ENCODE measurements around the gene ANKS3.

The ANKS3 gene

DNA sequence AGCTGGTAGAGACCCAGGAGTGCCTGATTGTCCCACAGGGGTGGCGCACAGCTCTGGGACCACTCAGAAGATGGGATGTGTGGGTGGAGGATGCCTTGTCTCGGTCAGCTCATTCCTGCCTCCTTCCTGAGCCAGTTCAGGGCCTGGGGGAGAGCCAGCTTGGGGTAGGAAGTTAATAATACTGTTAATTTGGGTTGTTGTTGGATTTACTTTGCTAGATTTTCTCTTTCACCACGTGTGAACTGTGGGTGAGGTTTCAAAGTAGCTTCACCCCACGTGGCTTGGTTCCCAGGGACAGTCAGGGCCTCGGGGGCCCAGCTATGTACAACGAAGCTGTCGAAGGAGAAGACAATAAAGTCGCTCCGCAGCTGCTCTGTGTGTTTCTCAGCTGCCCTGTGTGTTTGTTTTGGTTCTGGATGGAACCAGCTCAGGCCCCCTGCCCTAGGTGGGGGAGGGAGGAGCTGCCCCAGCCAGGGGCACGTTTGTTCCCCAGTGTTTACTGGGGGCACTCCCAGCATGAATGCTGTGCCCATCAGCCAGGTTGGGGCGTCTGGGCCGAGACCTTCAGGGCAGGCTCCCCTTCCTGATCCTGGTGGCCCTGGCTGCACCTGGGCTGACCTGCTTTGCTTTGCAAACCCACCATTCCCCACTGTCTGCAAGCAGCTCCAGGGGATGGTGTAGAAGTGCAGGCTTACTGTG is 38.4 kb downstream of the ANKS3 start:
- no peak for DNase-seq

DNA sequence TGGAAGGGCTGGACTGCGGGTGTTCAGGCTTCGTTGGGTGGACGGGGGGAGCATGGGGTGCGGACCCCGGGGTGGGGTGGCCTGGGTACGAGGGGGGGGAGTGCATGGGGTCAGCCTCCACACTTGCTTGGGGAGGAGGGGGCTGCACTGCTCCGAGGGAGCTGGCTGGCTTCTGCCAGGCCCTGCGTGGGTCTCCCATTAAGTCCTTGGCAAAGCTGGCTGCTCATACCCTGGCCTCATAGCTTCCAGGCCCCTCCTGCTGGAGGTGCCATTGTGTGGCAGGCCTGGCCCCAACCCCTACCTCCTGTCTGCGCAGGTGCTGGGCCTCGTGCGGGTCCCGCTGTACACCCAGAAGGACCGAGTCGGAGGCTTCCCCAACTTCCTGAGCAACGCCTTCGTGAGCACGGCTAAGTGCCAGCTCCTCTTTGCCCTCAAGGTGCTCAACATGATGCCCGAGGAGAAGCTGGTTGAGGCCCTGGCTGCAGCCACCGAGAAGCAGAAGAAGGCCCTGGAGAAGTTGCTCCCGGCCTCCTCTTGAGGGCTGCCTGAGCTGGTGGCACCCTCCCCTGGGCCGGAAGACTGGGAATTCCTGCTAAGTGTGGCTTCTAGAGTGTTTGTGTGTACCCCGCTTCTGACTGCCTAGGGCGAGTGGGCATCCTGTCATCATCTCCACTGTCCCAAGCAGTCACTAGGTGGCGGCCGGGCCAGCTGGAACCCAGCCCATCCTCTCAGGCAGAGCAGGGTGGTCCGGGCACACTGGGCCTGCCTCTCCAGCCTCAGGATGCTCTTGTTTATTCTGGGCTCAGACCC is 39.2 kb downstream of the ANKS3 start:
- DNase-seq = no peak

DNA sequence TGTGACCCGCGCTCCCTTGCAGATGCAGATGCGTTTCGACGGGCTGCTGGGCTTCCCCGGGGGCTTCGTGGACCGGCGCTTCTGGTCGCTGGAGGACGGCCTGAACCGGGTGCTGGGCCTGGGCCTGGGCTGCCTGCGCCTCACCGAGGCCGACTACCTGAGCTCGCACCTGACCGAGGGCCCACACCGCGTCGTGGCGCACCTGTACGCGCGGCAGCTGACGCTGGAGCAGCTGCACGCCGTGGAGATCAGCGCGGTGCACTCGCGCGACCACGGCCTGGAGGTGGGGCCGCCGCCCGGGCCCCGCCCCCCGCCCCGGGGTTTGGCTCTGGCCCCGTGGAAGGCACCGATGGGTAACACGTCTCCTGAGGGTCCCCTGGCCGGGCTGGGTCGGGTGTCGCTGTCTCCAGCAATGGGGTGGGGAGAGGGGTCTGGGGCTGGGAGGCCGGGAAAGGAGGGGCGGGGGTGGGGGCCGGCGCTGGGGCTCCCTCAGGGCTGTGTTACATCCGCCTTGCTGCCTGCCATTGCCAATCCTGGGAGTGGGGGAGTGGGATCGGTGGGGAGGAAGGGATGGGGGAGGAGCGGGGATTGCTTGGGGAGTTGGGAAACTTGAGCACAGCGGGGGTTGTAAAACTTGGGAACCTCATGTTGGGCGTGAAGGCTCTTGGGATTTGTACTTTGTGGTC is 40.0 kb downstream of the ANKS3 start:
- peak; percentile 4 for DNase-seq

DNA sequence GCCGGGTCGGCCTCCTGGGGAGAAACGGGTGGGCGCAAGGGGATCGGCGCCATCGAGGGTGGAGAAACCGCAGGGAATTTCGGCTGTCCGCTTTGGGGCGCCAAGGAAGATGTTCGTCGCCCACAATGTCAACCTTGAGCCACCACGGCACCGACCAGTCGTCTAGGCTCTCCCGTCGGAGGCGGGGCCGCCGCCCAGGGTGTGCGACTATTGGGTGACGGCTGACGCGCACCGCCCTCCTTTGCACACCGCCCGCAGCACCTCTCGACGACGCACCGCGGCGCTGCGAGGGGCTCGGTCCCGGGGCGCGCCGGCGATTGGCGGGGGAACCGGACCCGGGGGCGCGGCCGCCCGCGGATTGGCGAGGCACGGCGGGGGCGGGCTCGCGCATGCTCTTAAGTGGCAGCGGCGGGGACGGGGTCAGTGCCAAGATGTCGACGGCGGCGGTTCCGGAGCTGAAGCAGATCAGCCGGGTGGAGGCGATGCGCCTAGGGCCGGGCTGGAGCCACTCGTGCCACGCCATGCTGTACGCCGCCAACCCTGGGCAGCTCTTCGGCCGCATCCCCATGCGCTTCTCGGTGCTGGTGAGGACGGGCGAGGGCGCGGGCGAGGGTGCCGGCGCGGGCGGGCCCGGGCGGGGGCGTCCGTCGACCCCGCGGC is 40.6 kb downstream of the ANKS3 start, which contains the start of gene NUDT16L1:
NUDT16L1 (plus strand) TSS at position 267 of the 660 bp plus-strand sequence; CDS start at position 432, 165 bp downstream.
- peak; percentile 96 for DNase-seq

DNA sequence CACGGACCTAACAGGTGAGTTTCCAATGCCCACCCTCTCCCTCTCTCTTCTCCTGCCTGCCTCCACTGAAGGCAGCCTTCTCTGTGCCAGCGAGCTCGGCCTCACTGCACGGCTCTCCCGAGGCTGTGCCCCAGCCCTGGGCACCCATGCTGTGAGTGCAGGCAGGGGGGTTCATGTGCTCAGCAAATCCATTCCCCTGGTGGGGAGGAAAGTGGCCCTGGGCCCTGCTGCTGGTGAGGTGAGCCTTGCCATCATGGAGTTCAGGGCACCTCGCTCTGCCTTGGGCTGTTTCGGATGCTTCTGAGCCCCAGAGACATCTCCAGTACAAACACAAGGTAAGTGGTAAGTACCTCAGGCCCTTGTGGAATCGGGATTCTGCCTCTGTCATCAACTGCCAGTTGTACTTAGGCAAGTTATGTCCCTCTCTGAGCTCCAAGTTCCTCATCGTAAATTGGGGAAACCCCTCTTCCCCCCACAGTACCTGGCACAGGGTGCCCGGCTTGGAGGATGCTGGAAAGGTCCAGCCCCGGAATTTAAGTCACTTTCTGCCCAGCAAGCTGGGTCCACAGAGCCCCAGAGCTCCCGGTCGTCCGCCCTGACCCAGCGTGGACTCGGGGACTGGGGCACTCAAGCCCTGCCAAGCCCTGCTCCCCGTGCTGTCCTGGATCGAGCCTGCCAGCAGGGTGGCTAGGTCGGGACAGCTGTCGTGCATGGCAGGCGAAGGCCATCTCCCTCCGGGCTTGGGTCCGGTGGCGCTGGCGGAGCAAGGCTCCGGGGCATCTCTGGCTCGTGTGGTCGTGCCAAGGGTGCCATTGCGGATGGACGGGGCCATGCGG is 41.4 kb downstream of the ANKS3 start:
- DNase-seq = no peak

DNA sequence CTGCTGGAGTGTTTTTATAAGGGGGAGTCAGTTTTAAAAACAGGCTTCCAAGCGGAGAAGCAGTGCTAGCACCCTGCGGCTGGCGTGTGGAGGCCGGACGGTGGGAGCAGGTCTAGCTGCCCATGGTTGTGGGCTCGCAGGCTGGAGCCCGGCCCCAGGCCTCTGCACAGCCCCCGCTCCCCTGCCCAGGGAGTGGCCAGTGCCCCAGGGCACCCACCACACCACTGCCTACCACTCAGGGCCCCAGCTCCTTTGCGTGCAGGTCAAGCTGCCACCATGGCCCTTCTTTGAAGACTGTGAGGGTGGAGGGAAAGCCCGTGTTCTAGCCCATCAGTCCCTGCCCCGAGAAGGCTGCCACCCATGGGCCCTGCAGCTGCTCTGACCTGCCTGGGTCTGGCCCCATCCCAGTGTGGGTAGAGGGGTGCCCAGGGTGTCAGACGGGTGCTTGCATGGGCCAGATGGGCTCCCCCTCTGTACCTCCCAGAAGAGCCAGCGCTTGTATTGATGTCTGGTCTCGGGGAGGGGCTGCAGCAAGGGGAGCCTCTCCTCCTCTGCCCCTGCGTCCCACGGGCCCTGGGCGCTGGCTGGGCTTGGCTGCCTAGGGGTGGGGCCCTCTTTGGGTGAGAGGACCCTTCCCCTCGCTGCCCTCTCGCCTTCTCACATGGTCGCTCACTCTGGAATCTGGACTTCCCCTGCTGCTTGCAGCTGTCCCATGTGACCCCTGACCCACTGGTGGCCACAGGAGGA is 42.2 kb downstream of the ANKS3 start:
- DNase-seq = no peak

DNA sequence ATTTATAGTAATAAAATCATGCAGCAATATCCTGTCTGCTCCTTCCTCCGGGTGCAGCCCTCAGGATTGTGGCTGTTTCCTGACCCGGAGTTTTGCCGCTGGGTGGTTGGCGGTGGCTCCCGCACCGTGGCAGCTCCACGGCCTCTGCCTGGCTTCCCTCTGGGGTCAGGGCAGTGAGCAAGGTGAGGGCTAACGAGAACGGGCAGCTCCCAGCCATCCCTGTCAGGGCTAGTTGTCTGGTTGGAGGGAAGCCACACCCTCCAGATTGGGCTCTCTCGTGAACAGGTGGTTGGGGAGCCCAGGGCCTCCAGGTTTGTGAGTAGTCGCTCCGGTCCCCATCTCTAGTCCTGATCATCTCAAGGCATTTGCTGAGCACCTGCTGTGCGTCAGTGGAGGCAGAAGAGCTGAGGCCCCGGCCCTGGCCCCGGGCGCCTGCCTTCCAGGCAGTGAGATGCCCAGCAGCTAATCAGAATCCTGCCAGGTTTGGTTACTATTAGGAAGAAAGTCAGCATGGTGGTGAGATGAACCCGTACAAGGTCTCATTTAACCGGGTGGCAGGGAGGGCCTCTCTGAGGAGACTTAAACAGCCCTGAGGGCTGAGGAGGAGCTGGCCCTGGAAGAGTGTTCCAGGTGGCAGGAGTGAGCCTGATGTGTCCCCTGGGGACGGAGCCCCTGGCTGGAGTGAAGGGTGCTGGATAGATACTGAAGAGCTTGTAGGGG is 43.0 kb downstream of the ANKS3 start:
- no peak for DNase-seq

DNA sequence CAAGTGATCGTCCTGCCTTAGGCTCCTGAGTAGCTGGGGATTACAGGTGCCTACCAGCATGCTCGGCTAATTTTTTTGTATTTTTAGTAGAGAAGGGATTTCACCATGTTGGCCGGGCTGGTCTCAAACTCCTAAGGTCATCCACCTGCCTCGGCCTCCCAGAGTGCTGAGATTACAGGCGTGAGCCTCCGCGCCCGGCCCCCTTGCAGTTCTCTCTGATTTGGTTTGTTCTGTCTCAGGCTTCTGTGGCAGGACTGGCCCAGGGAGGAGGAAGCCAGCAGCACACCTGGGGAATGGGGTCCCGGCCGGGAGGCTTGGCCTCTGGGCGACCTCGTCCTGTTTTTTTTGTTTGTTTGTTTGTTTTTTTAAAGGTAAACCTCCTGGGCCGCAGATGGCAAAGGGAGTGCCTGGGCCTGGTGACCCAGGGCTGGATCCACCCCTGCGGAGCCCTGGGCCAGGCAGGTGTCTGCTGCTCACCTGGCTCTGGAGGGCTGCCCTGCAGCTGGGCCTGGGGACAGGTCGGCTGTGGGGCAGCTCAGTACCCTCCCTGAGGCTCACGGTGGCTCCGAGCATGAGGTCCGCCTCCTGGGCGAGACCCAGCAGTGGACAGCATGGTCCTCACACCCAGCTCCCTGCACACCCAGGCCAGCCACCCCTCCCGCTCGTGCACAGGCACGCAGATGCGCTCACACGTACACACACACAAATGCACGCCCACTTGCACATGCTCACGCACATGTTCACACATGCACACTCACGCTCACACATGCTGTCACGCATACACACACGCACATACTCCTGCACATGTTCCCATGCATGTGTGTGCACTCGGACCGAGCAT is 44.0 kb downstream of the ANKS3 start:
- no peak for DNase-seq

DNA sequence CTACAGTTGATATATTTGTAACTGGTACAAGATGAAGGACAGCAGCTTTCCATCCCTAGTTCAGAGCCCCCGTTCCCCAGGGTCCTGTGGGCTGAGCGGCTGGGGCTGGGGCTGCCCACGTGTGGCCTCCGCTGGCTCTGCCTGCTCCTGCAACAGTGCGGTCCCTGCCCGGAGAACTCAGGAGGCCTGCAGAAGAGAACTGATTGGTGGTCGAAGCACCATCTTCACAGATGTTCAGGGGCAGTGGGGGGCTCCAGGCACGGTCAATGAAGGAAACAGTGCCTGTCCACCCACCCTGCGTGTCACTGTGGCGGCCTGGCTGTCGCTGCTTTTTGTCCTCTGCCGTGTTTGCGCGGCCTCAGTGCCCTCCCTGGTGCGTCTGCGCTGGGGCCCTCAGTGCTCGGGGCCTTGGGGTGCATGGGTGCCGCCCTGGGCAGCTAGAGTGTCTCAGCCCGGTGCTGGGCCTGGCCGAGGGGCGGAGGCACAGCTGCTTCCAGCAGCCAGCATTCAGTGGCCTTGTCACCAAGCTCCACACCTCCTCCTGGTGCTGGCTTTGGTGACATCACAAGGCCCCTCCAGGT is 44.9 kb downstream of the ANKS3 start:
- DNase-seq = no peak

DNA sequence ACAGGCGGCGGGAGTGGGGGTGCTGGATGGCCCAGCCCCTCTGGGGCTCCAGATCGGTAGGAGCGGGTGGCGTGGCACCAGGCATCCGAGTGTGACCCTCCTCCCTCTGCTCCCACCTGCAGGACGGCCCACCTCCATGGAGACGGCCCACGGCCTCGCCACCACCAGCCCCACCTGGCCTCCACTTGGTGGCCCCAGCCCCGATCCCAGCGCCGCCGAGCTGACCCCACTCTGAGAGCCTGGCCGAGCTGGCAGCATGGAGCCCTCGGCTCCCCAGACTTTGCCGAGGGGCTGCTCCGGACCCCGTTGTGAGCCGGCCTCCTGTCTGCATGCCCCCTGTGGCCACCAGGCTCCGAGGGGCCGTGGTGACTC is 45.4 kb downstream of the ANKS3 start:
- no peak for DNase-seq

DNA sequence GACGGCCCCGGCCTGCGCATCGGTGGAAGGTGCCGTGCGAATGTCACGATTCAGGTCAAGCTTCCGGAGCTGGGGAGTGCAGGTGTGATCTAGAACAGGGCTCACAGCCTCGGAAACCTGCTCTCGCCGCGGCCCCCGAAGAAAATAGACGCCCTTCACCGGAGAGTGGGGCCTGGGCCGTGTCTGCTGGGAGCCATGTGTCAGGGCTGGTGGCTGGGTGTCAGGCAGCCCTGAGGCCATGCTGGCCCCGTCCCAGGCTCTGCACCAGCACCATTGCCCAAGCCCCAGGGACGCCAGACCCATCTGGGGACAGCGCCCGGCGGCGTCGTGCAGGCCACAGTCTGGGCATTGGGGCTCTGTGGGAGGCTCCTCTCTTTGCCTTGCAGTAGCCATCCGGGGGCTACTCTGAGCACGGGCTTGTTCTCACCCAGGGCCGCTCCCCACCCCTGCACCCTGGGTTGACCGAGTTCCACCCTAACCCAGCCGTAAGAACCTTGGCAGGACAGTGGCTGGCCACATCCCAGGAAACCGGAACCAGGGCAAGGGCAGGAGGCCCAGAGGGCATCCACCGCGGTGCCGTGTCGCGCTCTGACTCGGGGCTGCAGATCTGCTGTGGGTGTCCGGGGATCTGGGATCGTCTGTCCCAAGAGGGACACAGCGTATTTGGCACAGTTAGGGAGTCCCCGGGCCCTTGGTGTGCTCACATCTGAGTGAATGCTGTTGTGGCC is 46.0 kb downstream of the ANKS3 start:
- DNase-seq = no peak

DNA sequence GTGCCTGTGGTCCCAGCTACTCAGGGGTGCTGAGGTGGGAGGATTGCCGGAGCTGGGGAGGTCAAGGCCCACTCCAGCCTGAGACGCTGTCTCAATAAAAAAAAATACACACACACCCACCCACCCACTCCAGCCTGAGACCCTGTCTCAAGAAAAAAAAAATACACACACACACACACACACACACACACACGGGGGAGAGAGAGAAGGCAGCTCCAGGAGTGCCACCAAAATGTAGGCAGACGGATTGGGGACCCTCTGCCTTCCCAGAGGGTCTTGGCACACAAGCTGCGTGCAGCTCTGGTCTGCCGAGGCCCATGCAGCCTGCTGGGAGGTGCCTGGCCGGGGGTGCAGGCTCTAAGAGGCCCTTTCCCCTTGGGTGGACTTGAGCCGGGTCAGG is 46.7 kb downstream of the ANKS3 start:
- DNase-seq = no peak

DNA sequence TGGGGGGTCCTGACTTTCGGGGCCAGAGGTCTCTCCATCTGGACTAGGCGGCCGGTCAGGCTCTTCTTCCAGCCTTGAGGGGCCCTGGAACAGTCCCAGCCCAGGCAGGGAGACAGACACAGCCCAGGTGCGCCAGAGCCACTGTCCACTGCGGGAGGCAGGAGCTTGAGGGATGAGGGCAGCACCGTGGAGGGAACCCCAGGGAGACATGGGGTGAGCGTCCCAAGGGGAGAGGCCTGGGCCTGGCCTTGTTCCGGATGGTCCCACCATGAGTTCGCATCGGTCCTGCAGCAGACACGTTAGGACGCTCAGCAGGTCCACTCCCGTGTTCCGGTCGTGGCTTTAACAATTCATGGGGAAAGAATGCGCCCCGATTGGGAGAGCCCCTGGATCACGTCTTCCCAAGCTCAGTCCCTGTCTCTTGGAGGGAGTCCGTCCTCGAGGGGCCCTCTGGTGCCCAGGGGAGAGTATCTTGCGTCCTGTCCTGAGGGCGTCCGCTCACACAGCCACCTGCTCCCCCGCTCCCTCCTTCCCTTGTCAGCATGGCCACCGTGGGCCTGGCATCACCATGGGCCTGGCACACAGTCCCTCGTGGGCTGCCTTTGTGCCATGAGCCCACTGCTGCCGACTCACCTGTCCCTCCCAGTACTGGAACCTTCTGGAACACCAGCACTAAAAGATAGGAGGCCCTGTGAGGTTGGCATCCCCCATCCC is 47.4 kb downstream of the ANKS3 start:
- DNase-seq = no peak

DNA sequence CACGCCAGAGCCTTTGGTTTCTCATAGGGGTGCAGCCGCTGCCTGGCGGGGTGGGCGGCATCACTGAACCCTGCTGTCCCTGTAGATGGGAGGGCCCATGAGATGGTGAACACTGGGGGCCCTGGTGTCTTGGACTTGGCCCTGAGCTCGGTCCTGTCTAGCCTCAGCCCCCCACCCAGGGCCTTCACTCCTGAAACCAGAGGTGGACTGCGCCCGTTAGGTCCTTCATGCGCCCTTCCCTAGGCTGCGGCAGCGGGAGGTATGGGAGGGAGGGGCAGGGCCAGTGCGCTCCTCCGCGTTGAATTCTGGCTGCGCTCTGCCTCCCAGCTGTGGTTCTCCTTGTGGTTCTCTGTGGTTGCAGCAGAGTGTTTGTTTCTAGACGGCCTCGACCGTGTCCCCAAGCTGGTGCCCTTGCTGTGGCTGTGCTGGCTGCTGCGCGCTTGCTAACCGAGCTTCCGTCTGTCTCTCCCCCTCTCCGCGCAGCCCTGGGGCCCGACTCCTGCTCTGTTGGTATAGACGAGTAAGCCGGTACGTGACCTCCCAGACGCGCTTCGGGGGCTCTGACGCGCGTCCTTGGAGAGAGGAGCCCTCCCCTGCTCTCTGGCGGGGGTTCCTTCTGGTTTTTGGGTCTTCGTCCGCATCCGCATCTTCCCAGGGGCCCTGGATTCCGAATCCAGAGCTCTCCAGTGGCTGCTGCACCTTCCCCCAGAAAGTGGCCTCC is 48.1 kb downstream of the ANKS3 start:
- no peak for DNase-seq

DNA sequence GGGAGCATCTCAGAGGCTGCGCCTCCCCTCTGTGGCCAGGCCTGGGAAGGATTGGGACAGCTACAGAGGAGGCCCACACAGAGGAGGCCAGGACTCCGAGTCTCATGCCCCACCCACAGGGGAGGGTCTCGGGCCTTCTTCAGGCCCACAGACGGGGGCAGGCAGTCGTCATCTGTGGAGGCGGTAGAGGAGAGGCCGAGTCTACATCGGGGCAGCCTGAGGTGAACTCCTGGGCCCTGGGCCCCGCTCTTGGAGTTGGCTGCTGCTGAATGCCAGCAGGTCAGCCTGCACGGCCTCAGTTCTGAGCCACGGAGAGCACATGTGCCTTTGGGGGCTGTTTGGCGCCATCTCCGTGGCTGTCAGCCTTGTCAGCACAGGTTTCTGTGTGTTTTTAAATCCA is 48.8 kb downstream of the ANKS3 start:
- DNase-seq = no peak

DNA sequence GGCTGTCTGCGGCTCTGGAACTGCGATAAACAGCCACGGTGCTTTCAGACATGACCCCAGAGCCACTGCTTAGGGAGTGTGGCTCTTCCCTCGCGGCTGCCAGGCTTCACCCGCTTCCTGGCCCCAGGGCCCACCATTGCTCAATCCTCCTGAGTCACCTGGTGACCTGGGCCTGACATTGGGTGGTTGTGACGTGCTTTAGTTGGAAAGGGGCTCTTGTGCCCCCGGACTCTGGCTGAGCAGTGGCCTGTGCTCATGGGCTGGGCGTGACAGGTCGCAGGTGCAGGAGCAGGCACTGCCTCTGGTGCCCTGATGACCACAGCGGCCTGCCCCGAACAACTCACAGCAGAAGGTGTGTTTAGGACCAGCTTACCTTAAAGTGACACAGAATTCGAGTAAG is 49.3 kb downstream of the ANKS3 start:
- no peak for DNase-seq

DNA sequence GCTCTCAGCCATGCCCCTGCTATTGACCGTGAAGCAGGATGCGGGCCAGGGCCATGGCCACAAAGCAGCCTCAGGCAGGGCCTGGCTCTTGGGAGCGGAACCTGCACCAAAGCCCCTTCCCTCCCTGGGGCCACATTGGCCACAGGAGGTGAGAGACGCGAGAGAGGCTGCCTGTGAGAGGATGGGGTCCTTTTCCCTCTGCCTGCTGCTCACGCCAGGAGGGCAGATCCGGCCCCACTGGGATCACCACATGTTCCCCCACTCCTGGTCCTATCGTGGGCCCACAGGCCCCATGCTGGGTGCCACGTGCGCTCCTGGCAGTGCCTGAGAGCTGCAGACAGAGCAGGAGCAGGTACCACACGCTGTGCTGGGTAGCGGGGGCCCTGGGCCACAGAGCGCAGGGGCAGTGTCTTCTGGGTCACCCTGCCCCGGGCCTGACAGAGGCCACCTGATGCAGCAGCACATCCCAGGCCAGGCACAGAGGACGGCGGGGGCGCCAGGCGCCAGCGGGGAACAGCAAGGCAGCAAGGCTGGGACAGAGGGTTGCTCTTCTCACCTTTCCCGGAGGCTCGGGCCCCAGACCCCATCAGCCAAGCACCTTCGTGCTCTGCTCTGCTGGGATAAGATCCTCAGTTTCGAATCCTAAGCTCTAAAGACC is 49.9 kb downstream of the ANKS3 start:
- no peak for DNase-seq

Data from NCI-H774 (cell line).